Mucosa of descending colon (tissue), 3 donors: ENCODE results near the gene MICAL1. TPM values are rescaled to one million over a fixed set of nuclear protein-coding genes. Genes with fewer than 3 reads are reported as not detected.

Source experiments
- ATAC-seq: fragments of 200-7000 bp; cut with Tn5 transposase; one replicate; pipeline ENCODE4 v1.9.1; 2020; ENCODE audit warnings: mild to moderate bottlenecking, moderate library complexity
- DNase-seq, 3 donors: peaks; one replicate each; pipeline ENCODE4 v3.0.0-alpha.2; 2020
- H3K36me3 ChIP-seq: fragments of 200-600 bp; one replicate; pipeline ENCODE4 v1.8.0; 2021; ENCODE audit warnings: low read depth, mild to moderate bottlenecking
- H3K4me1 ChIP-seq: fragments of 200-600 bp; one replicate; pipeline ENCODE4 v1.8.0; 2021; ENCODE audit warnings: low read depth, mild to moderate bottlenecking
- H3K4me3 ChIP-seq: fragments of 200-600 bp; one replicate; pipeline ENCODE4 v1.8.0; 2021; ENCODE audit warnings: mild to moderate bottlenecking
- H3K9me3 ChIP-seq: fragments of 200-600 bp; one replicate; pipeline ENCODE4 v1.8.0; 2021; ENCODE audit warnings: mild to moderate bottlenecking
- intact Hi-C, 2 donors: fragments of 100-400 bp; cut with DNase I in 1 of 2; cut with micrococcal nuclease in 1 of 2; formaldehyde crosslinking; loops; one replicate each; pipeline versions ENCODE4 v1.11.0 to v1.11.1; 2022; cut with DNase I, micrococcal nuclease
- long read RNA-seq, 2 donors: library from polyadenylated mRNA; unstranded; transcript quantifications; one replicate each; pipeline ENCODE4 v2.0.0, GENCODE V29; 2019 to 2021
- total RNA-seq, 3 donors: library from RNA; stranded (reverse); fragmentation: NEBNext Ultra II Directional in 2 of 3; extraction: Animal tissue kit (Norgen Biotek cat#: 25700) in 2 of 3; gene quantifications; one replicate each; pipeline versions ENCODE4 v1.2.1 to v1.2.4, GENCODE V29; 2021 to 2023
- TF ChIP-seq, protein P1 (sequence below): fragments of 200-600 bp; IDR thresholded peaks from one replicate; pipeline ENCODE4 v1.8.0; 2022; ENCODE audit warnings: antibody characterized with exemption, mild to moderate bottlenecking
- donor health status: DM: no; HTN: no; CAD: no; lungs with moderate emphysema.
- donor health status: DM: no; HTN: no; CAD: no.
- donor health status: DM: no; HTN: yes; CAD: no.

The MICAL1 gene, protein sequence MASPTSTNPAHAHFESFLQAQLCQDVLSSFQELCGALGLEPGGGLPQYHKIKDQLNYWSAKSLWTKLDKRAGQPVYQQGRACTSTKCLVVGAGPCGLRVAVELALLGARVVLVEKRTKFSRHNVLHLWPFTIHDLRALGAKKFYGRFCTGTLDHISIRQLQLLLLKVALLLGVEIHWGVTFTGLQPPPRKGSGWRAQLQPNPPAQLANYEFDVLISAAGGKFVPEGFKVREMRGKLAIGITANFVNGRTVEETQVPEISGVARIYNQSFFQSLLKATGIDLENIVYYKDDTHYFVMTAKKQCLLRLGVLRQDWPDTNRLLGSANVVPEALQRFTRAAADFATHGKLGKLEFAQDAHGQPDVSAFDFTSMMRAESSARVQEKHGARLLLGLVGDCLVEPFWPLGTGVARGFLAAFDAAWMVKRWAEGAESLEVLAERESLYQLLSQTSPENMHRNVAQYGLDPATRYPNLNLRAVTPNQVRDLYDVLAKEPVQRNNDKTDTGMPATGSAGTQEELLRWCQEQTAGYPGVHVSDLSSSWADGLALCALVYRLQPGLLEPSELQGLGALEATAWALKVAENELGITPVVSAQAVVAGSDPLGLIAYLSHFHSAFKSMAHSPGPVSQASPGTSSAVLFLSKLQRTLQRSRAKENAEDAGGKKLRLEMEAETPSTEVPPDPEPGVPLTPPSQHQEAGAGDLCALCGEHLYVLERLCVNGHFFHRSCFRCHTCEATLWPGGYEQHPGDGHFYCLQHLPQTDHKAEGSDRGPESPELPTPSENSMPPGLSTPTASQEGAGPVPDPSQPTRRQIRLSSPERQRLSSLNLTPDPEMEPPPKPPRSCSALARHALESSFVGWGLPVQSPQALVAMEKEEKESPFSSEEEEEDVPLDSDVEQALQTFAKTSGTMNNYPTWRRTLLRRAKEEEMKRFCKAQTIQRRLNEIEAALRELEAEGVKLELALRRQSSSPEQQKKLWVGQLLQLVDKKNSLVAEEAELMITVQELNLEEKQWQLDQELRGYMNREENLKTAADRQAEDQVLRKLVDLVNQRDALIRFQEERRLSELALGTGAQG
- 10 to 100 TPM; 43.1 to 72.9 (median 57.8) TPM for total RNA-seq
- long read RNA-seq, donor 1, transcript MICAL1-202 (25 exons, 3,645 nt) = major isoform, 10 of 56 reads
- long read RNA-seq, donor 1, partial matches to known transcripts = 11 of 56 reads
- long read RNA-seq, donor 1, other reads (novel, unspliced or antisense) = 35 of 56 reads
- long read RNA-seq, donor 2, transcript MICAL1-202 (25 exons, 3,645 nt) = major isoform, 7 of 15 reads
- long read RNA-seq, donor 2, partial matches to known transcripts = 4 of 15 reads
- long read RNA-seq, donor 2, other reads (novel, unspliced or antisense) = 3 of 15 reads

DNA sequence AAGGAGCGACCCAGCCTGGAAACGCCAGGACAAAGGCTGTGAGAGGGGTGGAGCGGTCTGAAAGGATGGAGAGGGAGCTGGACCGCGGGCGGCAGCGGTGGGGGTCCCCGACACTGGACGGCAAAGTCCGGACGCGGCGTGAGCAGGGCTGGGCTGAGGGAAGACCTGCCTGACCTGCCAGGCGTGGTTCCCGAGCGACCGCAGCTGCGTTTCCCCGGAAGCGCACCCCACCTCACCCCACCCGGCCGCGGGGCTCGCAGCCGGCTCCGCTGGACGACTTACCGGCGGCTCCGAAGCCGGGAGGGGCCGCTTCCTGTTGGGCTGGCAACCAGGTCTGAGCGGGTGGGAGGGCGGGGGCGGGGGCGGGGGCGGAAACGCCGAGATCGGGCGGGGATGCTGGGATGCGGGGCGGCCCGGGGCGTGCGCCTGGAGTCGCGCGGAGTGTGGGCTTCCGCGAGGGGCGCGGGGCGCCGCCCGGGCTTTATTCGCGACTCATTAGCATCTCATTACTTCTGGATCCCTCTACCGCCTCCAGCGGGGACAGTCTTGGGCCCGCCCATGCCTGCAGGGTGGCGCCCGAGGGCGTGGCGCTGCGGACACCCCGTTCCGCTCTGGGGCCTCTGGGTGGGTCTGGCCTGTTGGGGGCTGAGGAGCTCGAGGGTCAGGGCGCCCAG lies at the start of gene MICAL1:
MICAL1 (minus strand) TSS at position 336 of the 674 bp plus-strand sequence. CDS start 1,576 bp downstream, outside the sequence.
- peak; percentile 90 to 93 (median 93) for DNase-seq
- peak within 1 kb of the TSS; percentile 59 for H3K4me3 ChIP-seq
- ATAC-seq = peak; percentile 80
- TF ChIP-seq, protein P1, sequence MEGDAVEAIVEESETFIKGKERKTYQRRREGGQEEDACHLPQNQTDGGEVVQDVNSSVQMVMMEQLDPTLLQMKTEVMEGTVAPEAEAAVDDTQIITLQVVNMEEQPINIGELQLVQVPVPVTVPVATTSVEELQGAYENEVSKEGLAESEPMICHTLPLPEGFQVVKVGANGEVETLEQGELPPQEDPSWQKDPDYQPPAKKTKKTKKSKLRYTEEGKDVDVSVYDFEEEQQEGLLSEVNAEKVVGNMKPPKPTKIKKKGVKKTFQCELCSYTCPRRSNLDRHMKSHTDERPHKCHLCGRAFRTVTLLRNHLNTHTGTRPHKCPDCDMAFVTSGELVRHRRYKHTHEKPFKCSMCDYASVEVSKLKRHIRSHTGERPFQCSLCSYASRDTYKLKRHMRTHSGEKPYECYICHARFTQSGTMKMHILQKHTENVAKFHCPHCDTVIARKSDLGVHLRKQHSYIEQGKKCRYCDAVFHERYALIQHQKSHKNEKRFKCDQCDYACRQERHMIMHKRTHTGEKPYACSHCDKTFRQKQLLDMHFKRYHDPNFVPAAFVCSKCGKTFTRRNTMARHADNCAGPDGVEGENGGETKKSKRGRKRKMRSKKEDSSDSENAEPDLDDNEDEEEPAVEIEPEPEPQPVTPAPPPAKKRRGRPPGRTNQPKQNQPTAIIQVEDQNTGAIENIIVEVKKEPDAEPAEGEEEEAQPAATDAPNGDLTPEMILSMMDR = peak; percentile 36
- H3K9me3 ChIP-seq = no peaks in the 10 kb centered on the region
- intact Hi-C loops = no loop called here
- peaks cover 31% of the 10 kb centered on the region for H3K4me1 ChIP-seq
- H3K36me3 ChIP-seq = no peaks in the 10 kb centered on the region

DNA sequence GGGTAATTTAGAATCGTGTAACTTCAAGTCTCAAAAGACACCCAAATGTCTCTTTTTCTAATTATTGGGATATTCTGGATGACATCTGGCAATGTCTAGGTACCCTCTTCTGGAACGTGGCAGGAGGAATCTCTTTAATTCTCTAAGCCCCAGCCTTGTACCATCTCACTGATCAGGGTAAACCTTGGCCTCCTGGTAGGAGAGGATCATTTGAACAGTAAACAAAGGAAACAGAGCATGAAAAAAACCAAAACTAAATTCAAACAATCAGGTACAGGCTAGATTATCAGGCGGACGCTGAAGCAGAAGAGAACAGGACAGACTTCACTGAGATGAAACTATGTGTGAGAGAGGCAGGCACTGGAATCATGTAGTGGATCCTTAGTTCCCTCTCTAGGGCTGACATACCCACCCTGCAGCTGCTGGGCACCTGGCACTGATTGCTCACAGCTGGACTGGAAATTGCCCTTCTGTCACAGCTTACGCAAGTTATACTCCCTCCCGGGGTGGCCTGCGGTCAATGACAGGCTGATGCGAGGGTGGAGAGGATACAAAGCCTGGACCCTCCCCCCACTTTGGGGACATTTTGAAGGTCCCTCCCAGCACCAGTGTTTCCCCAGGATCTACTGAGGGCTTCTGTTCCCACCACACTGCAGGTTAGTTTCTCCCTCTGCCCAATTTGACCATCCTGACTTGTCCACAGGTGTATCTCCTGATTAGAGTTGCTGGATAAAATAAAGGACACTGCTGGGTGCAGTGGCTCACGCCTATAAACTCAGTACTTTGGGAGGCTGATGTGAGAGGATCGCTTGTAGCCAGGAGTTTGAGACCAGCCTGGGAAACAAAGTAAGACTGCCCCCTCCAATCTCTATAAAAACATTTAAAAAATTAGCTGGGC lies 48.0 kb upstream of the MICAL1 start:
- TF ChIP-seq, protein P1 = no peak
- no peaks in the 10 kb centered on the region for H3K4me1 ChIP-seq
- DNase-seq (peak in 1 of 3 donors; percentile 26), ATAC-seq (peak; percentile 76)
- intact Hi-C loops = no loop called here
- H3K4me3 ChIP-seq = no peak overlapping the region
- no peaks in the 10 kb centered on the region for H3K36me3 ChIP-seq
- no peaks in the 10 kb centered on the region for H3K9me3 ChIP-seq

DNA sequence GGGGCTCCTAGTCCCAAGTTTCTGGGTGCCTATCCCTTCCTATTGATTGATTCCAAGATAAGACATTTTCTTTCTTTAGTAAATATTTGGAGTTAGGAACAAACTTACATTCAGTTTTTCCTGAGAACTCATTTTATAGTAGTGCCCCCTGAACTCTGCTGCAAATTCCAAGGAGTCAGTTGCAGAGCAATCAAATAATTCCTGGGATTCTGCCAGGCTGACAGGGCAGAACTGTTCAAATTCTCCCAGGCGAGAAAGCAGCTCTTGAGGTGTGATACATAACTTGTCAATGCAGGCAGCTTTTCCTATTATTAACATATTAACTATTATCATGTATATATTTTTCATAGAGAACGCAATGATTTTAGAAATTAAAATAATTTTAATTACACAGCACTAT lies 43.4 kb upstream of the MICAL1 start:
- DNase-seq (no peak), ATAC-seq (no peak)
- Histone ChIP-seq H3K4me1 (no peaks in the 10 kb centered on the region), H3K4me3 (no peak overlapping the region), H3K9me3 (no peaks in the 10 kb centered on the region), H3K36me3 (no peaks in the 10 kb centered on the region)
- intact Hi-C loops = no loop called here
- TF ChIP-seq, protein P1 = no peak

DNA sequence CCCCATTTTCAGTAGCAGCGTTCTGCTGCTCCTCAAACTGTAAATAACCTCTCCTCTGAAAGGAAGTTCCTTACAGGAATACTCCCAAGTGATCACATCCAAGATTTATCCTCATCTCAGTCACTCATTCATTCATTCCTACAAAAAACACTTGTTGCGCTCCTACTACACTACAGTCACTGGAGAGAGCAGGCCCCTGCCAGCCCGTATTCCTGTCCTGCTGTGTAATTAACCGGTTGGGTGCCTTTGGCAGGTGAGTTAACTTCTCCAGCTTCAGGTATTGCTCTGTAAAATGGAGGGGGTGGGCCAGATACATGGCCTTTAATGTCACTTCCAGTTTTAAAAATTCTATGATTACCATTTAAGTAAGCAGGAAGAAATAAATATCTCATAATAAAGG lies 42.5 kb upstream of the MICAL1 start:
- no peaks in the 10 kb centered on the region for H3K9me3 ChIP-seq
- ATAC-seq (no peak), DNase-seq (no peak)
- intact Hi-C loops = no loop called here
- no peak overlapping the region for H3K4me3 ChIP-seq
- H3K36me3 ChIP-seq = no peaks in the 10 kb centered on the region
- H3K4me1 ChIP-seq = no peaks in the 10 kb centered on the region
- TF ChIP-seq, protein P1 = no peak
